ENCODE measurements around the gene BABAM1. TPM values are rescaled to one million over a fixed set of nuclear protein-coding genes. Genes with fewer than 3 reads are reported as not detected.

The BABAM1 gene
- total RNA-seq, 2 donors from 2014 or later, result 136 to 151 TPM

DNA sequence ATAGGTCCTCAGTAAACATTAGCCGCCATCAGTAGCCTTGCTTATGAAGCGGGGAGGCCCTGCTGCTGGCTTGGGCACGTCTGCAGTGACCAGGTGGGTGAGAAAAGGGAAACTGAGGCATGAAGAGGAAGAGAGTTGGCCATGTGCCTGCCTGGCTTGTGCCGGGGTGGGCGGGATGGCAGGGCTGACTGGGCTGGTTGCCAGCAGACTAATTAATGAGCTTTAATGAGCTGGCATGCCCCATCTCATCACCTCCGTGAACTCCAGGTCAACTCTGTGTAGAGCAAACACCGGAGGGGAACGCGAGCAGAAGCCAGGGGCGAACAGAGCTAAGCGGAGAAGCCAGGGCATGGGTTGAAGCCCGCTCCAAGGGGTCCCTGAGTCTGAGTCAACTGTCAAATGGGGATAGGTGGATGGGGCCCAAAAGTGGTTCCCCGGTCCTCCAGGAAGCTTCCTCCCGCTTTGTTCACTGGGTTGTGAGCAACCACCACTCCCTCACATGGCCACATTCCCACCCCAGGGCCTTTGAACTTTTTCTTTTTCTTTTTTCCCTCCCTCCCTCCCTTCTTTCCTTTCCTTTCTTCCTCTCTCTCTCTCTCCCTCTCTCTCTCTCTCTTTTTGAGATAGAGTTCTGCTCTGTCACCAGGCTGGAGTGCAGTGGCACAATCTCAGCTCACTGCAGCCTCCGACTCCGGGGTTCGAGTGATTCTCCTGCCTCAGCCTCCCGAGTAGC, 30.3 kb upstream of the BABAM1 start:
- H3K4me3 ChIP-seq (ENCODE audit: low read length), result no peak overlapping the region
- DNase-seq, result no peak
- H3K27me3 ChIP-seq (ENCODE audit: control insufficient read depth, insufficient read depth, low read length, poor library complexity, severe bottlenecking), result no peaks in the 10 kb centered on the region
- no peaks in the 10 kb centered on the region for H3K27me3 Mint-ChIP-seq (ENCODE audit: insufficient read depth)
- no peak overlapping the region for H3K4me3 Mint-ChIP-seq
- H3K9me3 ChIP-seq (ENCODE audit: control insufficient read depth, low read length), result no peaks in the 10 kb centered on the region
- peaks cover 61% of the 10 kb centered on the region for H3K36me3 ChIP-seq (ENCODE audit: control insufficient read depth, insufficient read depth, low read length)
- H3K4me1 Mint-ChIP-seq, result peaks cover 12% of the 10 kb centered on the region
- H3K27ac ChIP-seq (ENCODE audit: low read depth, low read length), result no peak overlapping the region
- H3K9ac ChIP-seq (ENCODE audit: extremely low read depth, low read length, poor library complexity, severe bottlenecking), result no peak overlapping the region
- no peak overlapping the region for H3K27ac Mint-ChIP-seq
- TF ChIP-seq, protein P1, sequence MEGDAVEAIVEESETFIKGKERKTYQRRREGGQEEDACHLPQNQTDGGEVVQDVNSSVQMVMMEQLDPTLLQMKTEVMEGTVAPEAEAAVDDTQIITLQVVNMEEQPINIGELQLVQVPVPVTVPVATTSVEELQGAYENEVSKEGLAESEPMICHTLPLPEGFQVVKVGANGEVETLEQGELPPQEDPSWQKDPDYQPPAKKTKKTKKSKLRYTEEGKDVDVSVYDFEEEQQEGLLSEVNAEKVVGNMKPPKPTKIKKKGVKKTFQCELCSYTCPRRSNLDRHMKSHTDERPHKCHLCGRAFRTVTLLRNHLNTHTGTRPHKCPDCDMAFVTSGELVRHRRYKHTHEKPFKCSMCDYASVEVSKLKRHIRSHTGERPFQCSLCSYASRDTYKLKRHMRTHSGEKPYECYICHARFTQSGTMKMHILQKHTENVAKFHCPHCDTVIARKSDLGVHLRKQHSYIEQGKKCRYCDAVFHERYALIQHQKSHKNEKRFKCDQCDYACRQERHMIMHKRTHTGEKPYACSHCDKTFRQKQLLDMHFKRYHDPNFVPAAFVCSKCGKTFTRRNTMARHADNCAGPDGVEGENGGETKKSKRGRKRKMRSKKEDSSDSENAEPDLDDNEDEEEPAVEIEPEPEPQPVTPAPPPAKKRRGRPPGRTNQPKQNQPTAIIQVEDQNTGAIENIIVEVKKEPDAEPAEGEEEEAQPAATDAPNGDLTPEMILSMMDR (conservative IDR thresholded peaks at IDR 0.05), result no peak
- 95 to 99% methylated on average over 11 to 18 of the region's 18 CpGs for WGBS, 2 experiments (ENCODE audit: insufficient coverage in 1 of 2, insufficient read length in 1 of 2)
- H3K9me3 Mint-ChIP-seq, result no peaks in the 10 kb centered on the region
- peaks cover 36% of the 10 kb centered on the region for H3K36me3 Mint-ChIP-seq (ENCODE audit: low read depth)
- peaks cover 4% of the 10 kb centered on the region for H3K4me1 ChIP-seq (ENCODE audit: control insufficient read depth, insufficient read depth, low read length)

DNA sequence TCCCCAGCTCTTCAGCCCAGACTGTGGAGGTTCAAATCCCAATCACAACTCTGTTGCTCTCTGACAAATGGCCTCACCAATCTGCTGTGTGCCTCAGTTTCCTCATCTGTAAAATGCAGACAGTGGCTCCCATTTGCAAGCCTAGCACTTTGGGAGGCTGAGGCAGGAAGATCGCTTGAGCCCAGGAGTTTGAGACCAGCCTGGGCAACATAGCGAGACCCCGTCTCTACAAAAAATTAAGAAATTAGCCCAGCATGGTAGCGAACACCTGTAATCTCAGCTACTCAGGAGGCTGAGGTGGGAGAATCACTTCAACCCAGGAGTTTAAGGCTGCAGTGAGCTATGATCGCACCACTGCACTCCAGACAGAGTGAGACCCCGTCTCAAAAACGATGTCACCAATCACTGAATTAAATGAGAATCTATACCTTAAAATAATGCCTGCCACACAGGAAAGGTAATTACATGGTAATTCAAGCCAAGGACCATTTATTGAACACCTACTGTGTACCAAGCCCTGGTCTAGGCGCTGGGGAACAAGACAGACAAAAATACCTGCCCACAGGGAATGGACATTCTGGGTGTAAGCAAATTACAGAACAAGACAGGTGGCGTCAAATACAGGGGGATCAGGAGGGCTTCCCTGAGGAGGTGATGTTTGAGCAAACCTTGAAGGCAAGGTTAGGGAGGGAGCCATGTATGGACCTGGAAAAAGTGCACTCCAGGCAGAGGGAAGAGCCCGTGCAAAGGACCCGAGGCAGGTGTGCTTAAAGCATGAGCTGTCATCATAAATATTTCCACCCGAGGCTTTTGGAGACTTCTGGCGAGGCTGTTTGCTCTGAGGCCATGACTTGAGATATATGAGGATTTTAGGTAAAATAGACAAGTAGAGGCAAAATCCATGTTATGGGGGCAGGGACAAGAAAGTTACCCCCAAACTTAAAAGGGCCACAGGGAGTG, 29.2 kb upstream of the BABAM1 start:
- TF ChIP-seq, protein P1 (conservative IDR thresholded peaks at IDR 0.05), result no peak
- Histone ChIP-seq H3K27me3 (ENCODE audit: control insufficient read depth, insufficient read depth, low read length, poor library complexity, severe bottlenecking) (no peaks in the 10 kb centered on the region), H3K36me3 (ENCODE audit: control insufficient read depth, insufficient read depth, low read length) (peaks cover 51% of the 10 kb centered on the region), H3K9ac (ENCODE audit: extremely low read depth, low read length, poor library complexity, severe bottlenecking) (no peak overlapping the region), H3K4me1 (ENCODE audit: control insufficient read depth, insufficient read depth, low read length) (peaks cover 4% of the 10 kb centered on the region), H3K9me3 (ENCODE audit: control insufficient read depth, low read length) (no peaks in the 10 kb centered on the region), H3K27ac (ENCODE audit: low read depth, low read length) (no peak overlapping the region), H3K4me3 (ENCODE audit: low read length) (no peak overlapping the region)
- Mint-ChIP-seq H3K27ac (no peak overlapping the region), H3K4me1 (peaks cover 15% of the 10 kb centered on the region), H3K27me3 (ENCODE audit: insufficient read depth) (no peaks in the 10 kb centered on the region), H3K9me3 (no peaks in the 10 kb centered on the region), H3K4me3 (no peak overlapping the region), H3K36me3 (ENCODE audit: low read depth) (peaks cover 29% of the 10 kb centered on the region)
- DNase-seq, result no peak
- 96% methylated on average over 11 to 13 of the region's 13 CpGs for WGBS, 2 experiments (ENCODE audit: insufficient coverage in 1 of 2, insufficient read length in 1 of 2)

DNA sequence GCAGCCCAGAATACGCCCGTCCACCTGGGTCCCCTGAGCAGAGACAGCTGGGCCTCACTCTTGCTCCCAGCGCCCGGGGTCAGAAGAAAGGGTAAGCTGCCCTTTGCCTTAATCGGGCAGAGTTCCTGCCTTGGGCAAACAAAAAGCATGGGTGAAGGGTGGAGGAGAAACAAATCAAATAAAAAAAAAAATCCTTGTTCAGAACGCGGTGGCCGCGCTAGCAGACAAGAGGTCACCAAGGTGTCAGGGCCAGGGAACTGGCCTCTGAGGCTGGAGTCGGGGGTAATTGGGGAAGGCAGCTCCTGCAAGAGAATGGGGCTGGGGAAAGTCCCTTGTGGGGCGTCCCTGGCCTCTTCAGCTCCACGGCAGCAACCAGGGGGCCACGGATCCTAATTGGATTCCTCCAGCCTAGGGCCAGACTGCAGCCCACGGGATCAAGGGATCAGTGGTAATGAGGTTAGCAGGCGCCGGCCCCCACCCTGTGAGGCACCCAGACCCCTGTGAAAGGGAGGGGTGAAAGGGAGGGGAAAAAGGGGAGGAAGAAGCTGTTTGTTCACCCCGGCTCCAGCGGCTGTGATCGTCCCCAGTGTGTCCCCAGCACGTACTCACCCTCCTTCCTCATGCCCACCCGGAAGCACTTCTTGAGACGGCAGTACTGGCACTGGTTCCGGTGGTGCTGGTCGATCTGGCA, 27.0 kb upstream of the BABAM1 start:
- Mint-ChIP-seq H3K4me3 (no peak overlapping the region), H3K36me3 (ENCODE audit: low read depth) (peaks cover 18% of the 10 kb centered on the region), H3K27ac (no peak overlapping the region), H3K27me3 (ENCODE audit: insufficient read depth) (no peaks in the 10 kb centered on the region), H3K4me1 (peaks cover 20% of the 10 kb centered on the region), H3K9me3 (no peaks in the 10 kb centered on the region)
- DNase-seq, result peak; percentile 40
- Histone ChIP-seq H3K9ac (ENCODE audit: extremely low read depth, low read length, poor library complexity, severe bottlenecking) (no peak overlapping the region), H3K27ac (ENCODE audit: low read depth, low read length) (no peak overlapping the region), H3K9me3 (ENCODE audit: control insufficient read depth, low read length) (no peaks in the 10 kb centered on the region), H3K36me3 (ENCODE audit: control insufficient read depth, insufficient read depth, low read length) (peaks cover 30% of the 10 kb centered on the region), H3K27me3 (ENCODE audit: control insufficient read depth, insufficient read depth, low read length, poor library complexity, severe bottlenecking) (no peaks in the 10 kb centered on the region), H3K4me3 (ENCODE audit: low read length) (no peak overlapping the region), H3K4me1 (ENCODE audit: control insufficient read depth, insufficient read depth, low read length) (peaks cover 4% of the 10 kb centered on the region)
- TF ChIP-seq, protein P1 (conservative IDR thresholded peaks at IDR 0.05), result no peak
- 88 to 93% methylated on average over 13 to 24 of the region's 24 CpGs for WGBS, 2 experiments (ENCODE audit: insufficient coverage in 1 of 2, insufficient read length in 1 of 2)
